Measurements from ENCODE around the gene FTO.

FTO gene

GRCh38 chr16:54050459-54051210, 346.7 kb downstream of the FTO start:
- H3K4me3 ChIP-seq (ENCODE audit: low read depth, low read length): no peak overlapping the region

DNA sequence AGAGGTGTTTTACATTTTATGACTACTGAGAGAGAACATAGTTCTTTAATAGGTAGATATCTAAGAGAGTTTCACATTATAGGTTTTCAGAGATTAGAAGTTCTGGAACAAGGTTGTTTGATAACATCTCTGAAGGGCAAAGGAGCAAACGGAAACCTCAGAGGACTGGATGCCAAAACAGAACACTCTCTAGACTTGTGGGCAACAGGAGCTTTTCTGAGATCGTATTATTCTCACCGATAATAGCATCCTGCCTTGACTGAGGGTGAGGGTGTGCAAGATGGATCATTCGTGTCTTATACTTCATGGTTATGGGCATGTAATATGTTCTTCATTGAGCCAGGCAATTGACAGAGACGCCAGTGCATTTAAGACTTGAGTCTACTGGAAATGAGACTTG, 347.9 kb downstream of the FTO start:
- no peak overlapping the region for H3K4me3 ChIP-seq (ENCODE audit: low read depth, low read length)

More at GRCh38 chr16:54050459-54051210, 346.7 kb downstream of the FTO start:
- no peak for TF ChIP-seq CTCF (IDR thresholded peaks at IDR 0.05; ENCODE audit: borderline replicate concordance, insufficient read depth, low read depth, low read length)

DNA sequence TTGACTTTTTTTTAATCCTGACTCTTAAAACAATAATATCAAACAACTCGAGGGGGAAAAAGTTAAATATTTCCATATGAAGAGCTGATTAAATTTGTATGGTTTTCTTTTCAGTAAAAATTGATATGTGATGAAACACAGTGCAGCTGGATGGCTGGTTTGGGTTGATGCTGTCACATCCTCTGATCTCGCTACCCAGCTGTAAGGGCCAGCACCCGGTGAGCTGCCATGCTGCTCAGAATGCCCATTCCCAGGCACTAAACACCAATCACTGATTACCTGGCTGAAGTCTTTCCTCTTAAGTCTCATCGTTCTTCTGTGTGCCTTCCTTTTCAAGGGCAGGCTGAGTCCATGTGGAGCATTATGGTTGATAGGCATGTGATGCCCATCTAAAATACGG, 348.3 kb downstream of the FTO start:
- no peak overlapping the region for H3K4me3 ChIP-seq (ENCODE audit: low read depth, low read length)

More for the DNA sequence above, 347.9 kb downstream of the FTO start:
- no peak for TF ChIP-seq CTCF (IDR thresholded peaks at IDR 0.05; ENCODE audit: borderline replicate concordance, insufficient read depth, low read depth, low read length)

GRCh38 chr16:54053891-54054820, 350.2 kb downstream of the FTO start:
- no peak overlapping the region for H3K4me3 ChIP-seq (ENCODE audit: low read depth, low read length)
- no peak for TF ChIP-seq CTCF (IDR thresholded peaks at IDR 0.05; ENCODE audit: borderline replicate concordance, insufficient read depth, low read depth, low read length)

More for the DNA sequence above, 348.3 kb downstream of the FTO start:
- TF ChIP-seq CTCF (IDR thresholded peaks at IDR 0.05; ENCODE audit: borderline replicate concordance, insufficient read depth, low read depth, low read length): no peak

DNA sequence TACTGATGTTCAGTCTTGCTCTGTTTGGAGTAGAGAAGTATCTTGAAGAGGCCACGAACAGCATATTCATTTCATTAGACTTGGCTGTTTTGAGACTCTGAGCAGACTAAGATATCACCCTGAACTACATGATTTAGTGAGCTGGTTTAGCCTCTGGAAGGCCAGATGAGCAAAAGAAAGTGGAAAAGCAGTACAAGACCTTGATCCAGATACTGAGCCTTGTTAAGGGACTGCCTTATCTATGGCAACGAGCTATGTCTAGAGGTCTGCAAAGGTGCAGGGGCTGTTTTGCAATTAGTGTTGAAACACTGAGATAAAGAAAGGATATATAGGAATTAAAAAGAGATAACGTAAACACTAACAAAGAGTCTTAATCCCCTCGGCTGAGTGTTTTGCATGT, 351.2 kb downstream of the FTO start:
- H3K4me3 ChIP-seq (ENCODE audit: low read depth, low read length): no peak overlapping the region
- TF ChIP-seq CTCF (IDR thresholded peaks at IDR 0.05; ENCODE audit: borderline replicate concordance, insufficient read depth, low read depth, low read length): no peak

DNA sequence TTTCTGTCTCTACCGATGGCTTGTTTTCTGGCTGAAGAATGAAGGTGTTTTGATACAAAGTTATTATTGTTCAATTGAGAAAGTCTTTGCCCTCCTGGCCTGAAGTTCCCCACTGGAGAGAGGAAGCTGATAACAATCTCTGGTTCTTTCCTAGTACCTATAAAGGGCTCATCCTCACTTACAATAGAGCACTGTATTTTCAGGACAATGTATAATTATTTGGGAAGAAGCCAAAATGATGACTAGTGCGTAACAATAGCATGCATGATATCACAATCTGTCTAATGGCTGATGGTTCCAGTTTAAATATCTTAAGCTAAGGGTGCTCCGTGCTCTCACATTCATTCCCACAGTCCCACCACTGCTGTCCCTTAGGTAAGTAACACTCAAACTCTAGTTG, 351.9 kb downstream of the FTO start:
- no peak for TF ChIP-seq CTCF (IDR thresholded peaks at IDR 0.05; ENCODE audit: borderline replicate concordance, insufficient read depth, low read depth, low read length)
- H3K4me3 ChIP-seq (ENCODE audit: low read depth, low read length): no peak overlapping the region

Measured in GM12875 (cell line).